ENCODE data around the gene PHACTR1. TPM values are rescaled to one million over a fixed set of nuclear protein-coding genes. Genes with fewer than 3 reads are reported as not detected.

Gene PHACTR1
- polyA plus RNA-seq, 3 donors = 6.1 to 26.9 (median 7.6) TPM

- peaks cover 0 to 8% (median 5%) of the 10 kb centered on the region in 7 donors for H3K9me3 Mint-ChIP-seq
- H3K4me2 ChIP-seq (replicated peaks; ENCODE audit: extremely low read depth, low read length, poor library complexity, severe bottlenecking) = no peak overlapping the region
- no peaks in the 10 kb centered on the region for H3K36me3 ChIP-seq (replicated peaks in 1 of 2; ENCODE audit: control insufficient read depth in 1 of 2, insufficient read depth in 2 of 2, low read length in 2 of 2)
- peaks cover 20% of the 10 kb centered on the region for H3K4me1 Mint-ChIP-seq
- TF ChIP-seq, protein P1, sequence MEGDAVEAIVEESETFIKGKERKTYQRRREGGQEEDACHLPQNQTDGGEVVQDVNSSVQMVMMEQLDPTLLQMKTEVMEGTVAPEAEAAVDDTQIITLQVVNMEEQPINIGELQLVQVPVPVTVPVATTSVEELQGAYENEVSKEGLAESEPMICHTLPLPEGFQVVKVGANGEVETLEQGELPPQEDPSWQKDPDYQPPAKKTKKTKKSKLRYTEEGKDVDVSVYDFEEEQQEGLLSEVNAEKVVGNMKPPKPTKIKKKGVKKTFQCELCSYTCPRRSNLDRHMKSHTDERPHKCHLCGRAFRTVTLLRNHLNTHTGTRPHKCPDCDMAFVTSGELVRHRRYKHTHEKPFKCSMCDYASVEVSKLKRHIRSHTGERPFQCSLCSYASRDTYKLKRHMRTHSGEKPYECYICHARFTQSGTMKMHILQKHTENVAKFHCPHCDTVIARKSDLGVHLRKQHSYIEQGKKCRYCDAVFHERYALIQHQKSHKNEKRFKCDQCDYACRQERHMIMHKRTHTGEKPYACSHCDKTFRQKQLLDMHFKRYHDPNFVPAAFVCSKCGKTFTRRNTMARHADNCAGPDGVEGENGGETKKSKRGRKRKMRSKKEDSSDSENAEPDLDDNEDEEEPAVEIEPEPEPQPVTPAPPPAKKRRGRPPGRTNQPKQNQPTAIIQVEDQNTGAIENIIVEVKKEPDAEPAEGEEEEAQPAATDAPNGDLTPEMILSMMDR (IDR thresholded peaks at IDR 0.05) = no peak
- H3K4me1 ChIP-seq (ENCODE audit: control insufficient read depth in 1 of 2, insufficient read depth in 2 of 2, low read length in 2 of 2) = peaks cover 22 to 31% of the 10 kb centered on the region in 2 donors
- no peak overlapping the region for H3K4me3 ChIP-seq (replicated peaks in 1 of 3; ENCODE audit: low read depth in 2 of 3, low read length in 3 of 3)
- H3K79me2 ChIP-seq (ENCODE audit: insufficient read depth, low read length) = no peaks in the 10 kb centered on the region
- H3K27ac Mint-ChIP-seq = peak overlapping the region in 1 of 7 donors; percentile 28
- no peak for DNase-seq
- H4K20me1 ChIP-seq (ENCODE audit: insufficient read depth, low read length) = no peaks in the 10 kb centered on the region
- intact Hi-C loops (cut with micrococcal nuclease) = no loop called here
- peaks cover 2 to 7% of the 10 kb centered on the region in 2 donors for H3K36me3 Mint-ChIP-seq
- no peak overlapping the region for H3K4me3 Mint-ChIP-seq
- WGBS (ENCODE audit: insufficient coverage) = no CpG with 5 or more reads among the region's 5 CpGs
- no peak overlapping the region for H3K27ac ChIP-seq (ENCODE audit: low read depth in 1 of 2, low read length in 2 of 2)
- peaks cover 23 to 31% (median 27%) of the 10 kb centered on the region in 3 donors for H3K27me3 Mint-ChIP-seq (ENCODE audit: low read depth in 3 of 3)
- peaks cover 18 to 29% of the 10 kb centered on the region in 2 donors for H3K27me3 ChIP-seq (ENCODE audit: control insufficient read depth in 2 of 2, insufficient read depth in 2 of 2, low read length in 2 of 2)
- H3K9ac ChIP-seq (ENCODE audit: insufficient read depth, low read length, poor library complexity, severe bottlenecking) = no peak overlapping the region
- no peak overlapping the region for H2AFZ ChIP-seq (ENCODE audit: insufficient read depth, low read depth, low read length, poor library complexity, severe bottlenecking)
- H3K9me3 ChIP-seq (replicated peaks in 1 of 2; ENCODE audit: control insufficient read depth in 1 of 2, insufficient read depth in 1 of 2, low read length in 2 of 2) = no peaks in the 10 kb centered on the region
Measured at GRCh38 chr6:13011612-13012146, 295.1 kb downstream of the PHACTR1 start.

- peaks cover 2 to 7% of the 10 kb centered on the region in 2 donors for H3K36me3 Mint-ChIP-seq
- TF ChIP-seq, protein P1 (IDR thresholded peaks at IDR 0.05) = no peak
- peak overlapping the region in 1 of 2 donors; percentile 67 for H3K4me3 Mint-ChIP-seq
- Histone ChIP-seq H3K79me2 (ENCODE audit: insufficient read depth, low read length) (no peaks in the 10 kb centered on the region), H3K4me2 (replicated peaks; ENCODE audit: extremely low read depth, low read length, poor library complexity, severe bottlenecking) (no peak overlapping the region), H2AFZ (ENCODE audit: insufficient read depth, low read depth, low read length, poor library complexity, severe bottlenecking) (no peak overlapping the region), H3K36me3 (replicated peaks in 1 of 2; ENCODE audit: control insufficient read depth in 1 of 2, insufficient read depth in 2 of 2, low read length in 2 of 2) (no peaks in the 10 kb centered on the region), H3K9ac (ENCODE audit: insufficient read depth, low read length, poor library complexity, severe bottlenecking) (no peak overlapping the region), H3K27me3 (ENCODE audit: control insufficient read depth in 2 of 2, insufficient read depth in 2 of 2, low read length in 2 of 2) (peaks cover 18 to 29% of the 10 kb centered on the region in 2 donors), H3K9me3 (replicated peaks in 1 of 2; ENCODE audit: control insufficient read depth in 1 of 2, insufficient read depth in 1 of 2, low read length in 2 of 2) (no peaks in the 10 kb centered on the region), H3K4me1 (ENCODE audit: control insufficient read depth in 1 of 2, insufficient read depth in 2 of 2, low read length in 2 of 2) (peaks cover 22 to 31% of the 10 kb centered on the region in 2 donors), H3K27ac (ENCODE audit: low read depth in 1 of 2, low read length in 2 of 2) (no peak overlapping the region), H4K20me1 (ENCODE audit: insufficient read depth, low read length) (no peaks in the 10 kb centered on the region), H3K4me3 (replicated peaks in 1 of 3; ENCODE audit: low read depth in 2 of 3, low read length in 3 of 3) (no peak overlapping the region)
- peaks cover 23 to 31% (median 27%) of the 10 kb centered on the region in 3 donors for H3K27me3 Mint-ChIP-seq (ENCODE audit: low read depth in 3 of 3)
- peak; percentile 33 to 71 (median 64) for DNase-seq
- H3K27ac Mint-ChIP-seq = no peak overlapping the region
- intact Hi-C loops (cut with micrococcal nuclease) = no loop called here
- H3K9me3 Mint-ChIP-seq = peaks cover 0 to 8% (median 5%) of the 10 kb centered on the region in 7 donors
- WGBS (ENCODE audit: insufficient coverage) = 11% methylated on average over 1 of the region's 1 CpG
- peaks cover 20% of the 10 kb centered on the region for H3K4me1 Mint-ChIP-seq
Measured at GRCh38 chr6:13012296-13012695, 295.7 kb downstream of the PHACTR1 start.

Measured in CD14-positive monocyte (primary cell).